Fibroblast of lung (primary cell): ENCODE data around the gene CDC5L. TPM values are rescaled to one million over a fixed set of nuclear protein-coding genes. Genes with fewer than 3 reads are reported as not detected.

ENCODE experiments used
- DNase-seq, 2 donors: peaks; one replicate each; pipeline versions ENCODE4 v3.0.0 to v3.0.0-alpha.2; 2010; ENCODE audit warnings: low read depth in 2 of 2
- H2AFZ ChIP-seq: 2 replicates; pipeline ENCODE4 v1.5.1; 2012; ENCODE audit warnings: low read length, control low read depth, inconsistent platforms
- H3K27ac ChIP-seq: 2 replicates; pipeline ENCODE4 v1.5.1; 2011; ENCODE audit warnings: low read length, control low read depth; ENCODE audit not compliant: insufficient read depth
- H3K27me3 ChIP-seq: 2 replicates; pipeline ENCODE4 v1.5.1; 2011; ENCODE audit warnings: mild to moderate bottlenecking, low read length; ENCODE audit not compliant: control insufficient read depth, insufficient read depth
- H3K36me3 ChIP-seq: 2 replicates; pipeline ENCODE4 v1.5.1; 2011; ENCODE audit warnings: low read length; ENCODE audit not compliant: control insufficient read depth, insufficient read depth
- H3K4me1 ChIP-seq: 2 replicates; pipeline ENCODE4 v1.5.1; 2011; ENCODE audit warnings: low read length; ENCODE audit not compliant: control insufficient read depth, insufficient read depth; ENCODE audit errors: extremely low read depth
- H3K4me2 ChIP-seq: 2 replicates; pipeline ENCODE4 v1.5.1; 2011; ENCODE audit warnings: low read length, control low read depth; ENCODE audit not compliant: insufficient read depth; ENCODE audit errors: extremely low read depth
- H3K4me3 ChIP-seq, 4 experiments: fragments of 200-600 bp in 1 of 4; sonication (generic) in 1 of 4; replicated peaks in 1 of 4; 2 replicates each; pipeline ENCODE4 v1.5.1; 2011 to 2016; ENCODE audit warnings: low read length in 4 of 4, low read depth in 3 of 4, mild to moderate bottlenecking in 3 of 4, control low read depth in 2 of 4, inconsistent platforms in 1 of 4, mixed read lengths in 1 of 4; ENCODE audit not compliant: insufficient read depth in 1 of 4; ENCODE audit errors: control extremely low read depth in 1 of 4
- H3K79me2 ChIP-seq: 2 replicates; pipeline ENCODE4 v1.5.1; 2012; ENCODE audit warnings: mild to moderate bottlenecking, low read length, inconsistent platforms; ENCODE audit not compliant: control insufficient read depth, insufficient read depth
- H3K9ac ChIP-seq: 2 replicates; pipeline ENCODE4 v1.5.1; 2011; ENCODE audit warnings: mild to moderate bottlenecking, low read length, control low read depth; ENCODE audit not compliant: insufficient read depth
- H3K9me3 ChIP-seq: 2 replicates; pipeline ENCODE4 v1.5.1; 2012; ENCODE audit warnings: low read depth, low read length; ENCODE audit not compliant: control insufficient read depth, insufficient read depth
- H4K20me1 ChIP-seq: 2 replicates; pipeline ENCODE4 v1.5.1; 2011; ENCODE audit warnings: low read length; ENCODE audit not compliant: control insufficient read depth, insufficient read depth; ENCODE audit errors: extremely low read depth
- EZH2 ChIP-seq: IDR thresholded peaks from 2 replicates; pipeline ENCODE4 v1.5.1; 2012; ENCODE audit warnings: low read length, control low read depth, mild to moderate bottlenecking; ENCODE audit errors: missing control alignments
- polyA plus RNA-seq, 2 donors: library from polyadenylated mRNA; depleted of rRNA in 1 of 2; stranded (reverse) in 1 of 2; unstranded in 1 of 2; fragments of >200 nt; gene quantifications; 2 replicates each; pipeline ENCODE4 v1.2.1, GENCODE V29; 2011 to 2012; ENCODE audit warnings: missing spikeins in 1 of 2
- total RNA-seq: library from RNA; depleted of rRNA; stranded (reverse); fragments of >200 nt; gene quantifications from 2 replicates; pipeline ENCODE4 v1.2.1, GENCODE V29; 2014
- TF ChIP-seq, protein P1 (sequence below), 2 donors: IDR thresholded peaks in 1 of 2; conservative IDR thresholded peaks in 1 of 2; 1 replicate in 1 of 2; 2 replicates in 1 of 2; pipeline ENCODE4 v1.5.1; 2011 to 2012; ENCODE audit warnings: low read length in 2 of 2, control low read depth in 1 of 2, inconsistent platforms in 1 of 2, low read depth in 1 of 2, mild to moderate bottlenecking in 1 of 2

The CDC5L gene
- total and polyA plus RNA-seq, 2 donors (not counting 1 experiment from before 2014, with no cell fraction given): 18.7 to 22.5 TPM

DNA sequence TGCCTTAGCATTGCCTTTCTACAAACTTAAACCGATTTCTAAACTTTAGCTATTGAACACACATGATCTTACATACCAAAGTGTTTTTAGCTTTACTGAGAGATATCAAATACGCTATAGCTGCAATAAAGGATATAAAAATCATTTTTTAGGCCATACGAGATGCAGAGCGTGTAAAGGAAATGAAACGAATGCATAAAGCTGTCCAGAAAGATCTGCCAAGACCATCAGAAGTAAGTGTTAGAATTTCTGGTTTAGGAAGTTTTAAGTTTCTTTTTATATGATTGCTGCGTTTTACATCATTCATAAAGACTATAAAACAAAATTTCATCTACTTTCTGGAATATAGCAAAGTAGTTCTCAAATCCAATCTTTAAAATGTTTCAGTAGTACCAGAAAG is 38.4 kb downstream of the CDC5L start:
- no peaks in the 10 kb centered on the region for H4K20me1 ChIP-seq
- peaks cover 6% of the 10 kb centered on the region for H3K4me1 ChIP-seq
- H3K9me3 ChIP-seq: no peaks in the 10 kb centered on the region
- peaks cover 1% of the 10 kb centered on the region for H3K36me3 ChIP-seq
- no peak overlapping the region for H3K4me2 ChIP-seq
- no peak for DNase-seq
- H3K4me3 ChIP-seq: no peak overlapping the region
- no peak overlapping the region for H2AFZ ChIP-seq
- no peaks in the 10 kb centered on the region for H3K79me2 ChIP-seq
- TF ChIP-seq EZH2: no peak
- TF ChIP-seq, protein P1, sequence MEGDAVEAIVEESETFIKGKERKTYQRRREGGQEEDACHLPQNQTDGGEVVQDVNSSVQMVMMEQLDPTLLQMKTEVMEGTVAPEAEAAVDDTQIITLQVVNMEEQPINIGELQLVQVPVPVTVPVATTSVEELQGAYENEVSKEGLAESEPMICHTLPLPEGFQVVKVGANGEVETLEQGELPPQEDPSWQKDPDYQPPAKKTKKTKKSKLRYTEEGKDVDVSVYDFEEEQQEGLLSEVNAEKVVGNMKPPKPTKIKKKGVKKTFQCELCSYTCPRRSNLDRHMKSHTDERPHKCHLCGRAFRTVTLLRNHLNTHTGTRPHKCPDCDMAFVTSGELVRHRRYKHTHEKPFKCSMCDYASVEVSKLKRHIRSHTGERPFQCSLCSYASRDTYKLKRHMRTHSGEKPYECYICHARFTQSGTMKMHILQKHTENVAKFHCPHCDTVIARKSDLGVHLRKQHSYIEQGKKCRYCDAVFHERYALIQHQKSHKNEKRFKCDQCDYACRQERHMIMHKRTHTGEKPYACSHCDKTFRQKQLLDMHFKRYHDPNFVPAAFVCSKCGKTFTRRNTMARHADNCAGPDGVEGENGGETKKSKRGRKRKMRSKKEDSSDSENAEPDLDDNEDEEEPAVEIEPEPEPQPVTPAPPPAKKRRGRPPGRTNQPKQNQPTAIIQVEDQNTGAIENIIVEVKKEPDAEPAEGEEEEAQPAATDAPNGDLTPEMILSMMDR (conservative IDR thresholded peaks at IDR 0.05 in 1 of 2, IDR thresholded peaks at IDR 0.05 in 1 of 2; ENCODE audit: low read depth in 1 of 2, low read length in 2 of 2): no peak
- no peak overlapping the region for H3K27ac ChIP-seq
- H3K27me3 ChIP-seq: no peaks in the 10 kb centered on the region
- no peak overlapping the region for H3K9ac ChIP-seq

DNA sequence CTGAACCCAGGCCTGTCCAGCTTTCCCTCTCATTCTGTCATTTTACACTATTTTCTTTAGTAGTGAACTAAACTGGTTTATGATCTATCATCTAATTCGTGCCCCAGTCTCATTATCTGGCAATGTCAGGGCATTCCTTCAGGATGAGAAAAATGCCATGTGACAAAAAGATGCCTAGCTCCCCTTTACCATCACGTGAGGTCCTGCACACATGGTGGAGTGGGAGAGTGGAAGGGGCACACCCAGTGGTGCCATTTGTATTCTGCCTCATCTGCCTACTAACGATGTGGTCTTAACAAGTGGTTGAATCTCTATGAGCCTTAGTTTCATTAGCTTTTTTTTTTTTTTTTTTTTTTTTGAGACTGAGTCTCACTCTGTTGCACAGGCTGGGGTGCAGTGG is 41.2 kb downstream of the CDC5L start:
- no peak overlapping the region for H3K4me2 ChIP-seq
- DNase-seq: peak in 1 of 2 donors; percentile 9
- H3K9ac ChIP-seq: no peak overlapping the region
- no peaks in the 10 kb centered on the region for H4K20me1 ChIP-seq
- no peak overlapping the region for H3K4me3 ChIP-seq
- H3K27ac ChIP-seq: peak overlapping the region; percentile 22
- no peaks in the 10 kb centered on the region for H3K27me3 ChIP-seq
- H3K36me3 ChIP-seq: peaks cover 1% of the 10 kb centered on the region
- TF ChIP-seq, protein P1 (conservative IDR thresholded peaks at IDR 0.05 in 1 of 2, IDR thresholded peaks at IDR 0.05 in 1 of 2; ENCODE audit: low read depth in 1 of 2, low read length in 2 of 2): no peak
- no peak for TF ChIP-seq EZH2
- no peaks in the 10 kb centered on the region for H3K9me3 ChIP-seq
- H2AFZ ChIP-seq: no peak overlapping the region
- H3K79me2 ChIP-seq: no peaks in the 10 kb centered on the region
- H3K4me1 ChIP-seq: peaks cover 6% of the 10 kb centered on the region

DNA sequence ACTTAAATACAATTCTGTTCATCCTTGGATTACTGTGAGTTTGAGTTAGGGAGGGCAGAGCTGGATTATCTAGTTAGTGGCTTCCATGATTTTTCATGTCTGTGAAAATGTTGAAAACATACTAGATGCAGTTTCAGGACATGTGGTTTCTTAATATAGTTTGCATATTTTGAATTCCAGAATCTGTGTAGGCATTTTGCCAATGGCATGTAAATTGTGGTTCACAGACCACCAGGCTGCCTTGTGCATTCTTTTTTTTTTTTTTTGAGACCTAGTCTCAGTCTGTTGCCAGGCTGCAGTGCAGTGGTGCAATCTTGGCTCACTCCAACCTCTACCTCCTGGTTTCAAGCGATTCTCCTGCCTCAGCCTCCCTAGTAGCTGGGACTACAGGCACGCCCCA is 42.8 kb downstream of the CDC5L start:
- Histone ChIP-seq H3K9ac (no peak overlapping the region), H3K36me3 (no peaks in the 10 kb centered on the region), H2AFZ (no peak overlapping the region), H3K9me3 (no peaks in the 10 kb centered on the region), H3K4me2 (no peak overlapping the region), H3K4me1 (peaks cover 6% of the 10 kb centered on the region), H3K27me3 (no peaks in the 10 kb centered on the region), H3K27ac (no peak overlapping the region), H4K20me1 (no peaks in the 10 kb centered on the region), H3K4me3 (no peak overlapping the region), H3K79me2 (no peaks in the 10 kb centered on the region)
- no peak for TF ChIP-seq EZH2
- TF ChIP-seq, protein P1 (conservative IDR thresholded peaks at IDR 0.05 in 1 of 2, IDR thresholded peaks at IDR 0.05 in 1 of 2; ENCODE audit: low read depth in 1 of 2, low read length in 2 of 2): no peak
- peak; percentile 37 to 48 for DNase-seq
